Measurements from ENCODE around the gene OR51A7.

DNA sequence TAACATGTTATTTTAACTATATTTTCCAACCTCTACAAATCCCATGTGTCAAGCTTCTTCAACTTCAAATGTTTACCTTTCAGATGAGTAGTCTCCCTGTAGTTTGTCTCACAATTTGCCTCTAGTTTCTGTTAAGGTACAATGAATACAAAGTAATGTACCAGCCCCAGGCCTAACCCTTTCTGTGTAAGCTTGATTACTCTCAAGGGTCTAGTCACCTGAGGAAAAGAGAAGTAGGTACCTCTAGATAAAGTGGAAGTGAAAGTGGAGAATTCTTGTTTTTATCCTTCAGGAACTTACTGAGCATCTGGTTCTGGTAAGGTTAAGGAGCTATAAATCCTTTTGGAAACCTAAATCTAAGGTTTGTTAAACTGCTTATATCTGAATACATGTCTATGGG lies at the start of gene OR51A7:
- TF ChIP-seq CTCF (IDR thresholded peaks at IDR 0.05) (no peak), POLR2AphosphoS5 (IDR thresholded peaks at IDR 0.05) (no peak)
